ENCODE data around the gene MIF4GD. TPM values are rescaled to one million over a fixed set of nuclear protein-coding genes. Genes with fewer than 3 reads are reported as not detected.
"Not testable (repeated sequence)": the region's sequence is repeated elsewhere in the genome, so short reads cannot be mapped to it uniquely, and the experiment has no call there.

Gene MIF4GD
- total RNA-seq, 1 experiment from 2014 or later, result 25.7 TPM

- TF ChIP-seq, protein P1, sequence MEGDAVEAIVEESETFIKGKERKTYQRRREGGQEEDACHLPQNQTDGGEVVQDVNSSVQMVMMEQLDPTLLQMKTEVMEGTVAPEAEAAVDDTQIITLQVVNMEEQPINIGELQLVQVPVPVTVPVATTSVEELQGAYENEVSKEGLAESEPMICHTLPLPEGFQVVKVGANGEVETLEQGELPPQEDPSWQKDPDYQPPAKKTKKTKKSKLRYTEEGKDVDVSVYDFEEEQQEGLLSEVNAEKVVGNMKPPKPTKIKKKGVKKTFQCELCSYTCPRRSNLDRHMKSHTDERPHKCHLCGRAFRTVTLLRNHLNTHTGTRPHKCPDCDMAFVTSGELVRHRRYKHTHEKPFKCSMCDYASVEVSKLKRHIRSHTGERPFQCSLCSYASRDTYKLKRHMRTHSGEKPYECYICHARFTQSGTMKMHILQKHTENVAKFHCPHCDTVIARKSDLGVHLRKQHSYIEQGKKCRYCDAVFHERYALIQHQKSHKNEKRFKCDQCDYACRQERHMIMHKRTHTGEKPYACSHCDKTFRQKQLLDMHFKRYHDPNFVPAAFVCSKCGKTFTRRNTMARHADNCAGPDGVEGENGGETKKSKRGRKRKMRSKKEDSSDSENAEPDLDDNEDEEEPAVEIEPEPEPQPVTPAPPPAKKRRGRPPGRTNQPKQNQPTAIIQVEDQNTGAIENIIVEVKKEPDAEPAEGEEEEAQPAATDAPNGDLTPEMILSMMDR (IDR thresholded peaks at IDR 0.05; ENCODE audit: unreplicated experiment), result no peak
- no TSS peak for BruUV-seq (replicated peaks)
- DNase-seq, result no peak
- Mint-ChIP-seq H3K4me3 (ENCODE audit: low read depth, unreplicated experiment) (no peak overlapping the region), H3K36me3 (ENCODE audit: insufficient read depth, unreplicated experiment) (peaks cover 27% of the 10 kb centered on the region), H3K4me1 (ENCODE audit: low read depth, unreplicated experiment) (peaks cover 9% of the 10 kb centered on the region), H3K27me3 (ENCODE audit: unreplicated experiment) (no peaks in the 10 kb centered on the region), H3K27ac (ENCODE audit: unreplicated experiment) (no peak overlapping the region), H3K9me3 (ENCODE audit: low read depth, unreplicated experiment) (no peaks in the 10 kb centered on the region)
- intact Hi-C loops (cut with micrococcal nuclease; ENCODE audit: unreplicated experiment), result no loop called here
- CTCF ChIA-PET, result interaction anchor here (0.6 kb wide), 1 partner anchor 324 kb away, joined by 3 read pairs; no protein-coding TSS in a partner anchor
Measured at GRCh38 chr17:75285123-75285522, 14.1 kb upstream of the MIF4GD start.

- intact Hi-C loops (cut with micrococcal nuclease; ENCODE audit: unreplicated experiment); DNase-seq; H3K9me3 Mint-ChIP-seq (ENCODE audit: low read depth, unreplicated experiment); H3K4me1 Mint-ChIP-seq (ENCODE audit: low read depth, unreplicated experiment); H3K27me3 Mint-ChIP-seq (ENCODE audit: unreplicated experiment); H3K4me3 Mint-ChIP-seq (ENCODE audit: low read depth, unreplicated experiment); H3K27ac Mint-ChIP-seq (ENCODE audit: unreplicated experiment); BruUV-seq (replicated peaks): not testable (repeated sequence)
- H3K36me3 Mint-ChIP-seq (ENCODE audit: insufficient read depth, unreplicated experiment), result peaks cover 18% of the 10 kb centered on the region
- CTCF ChIA-PET, result interaction anchor here (0.6 to 1.3 kb wide), 3 partner anchors 9 to 126 kb away, joined by 3 to 4 read pairs (median 3); partner anchors contain the start of genes GRB2, MIF4GD and SLC25A19
Measured at GRCh38 chr17:75280189-75280588, 9.2 kb upstream of the MIF4GD start.

GRCh38 chr17:75277664-75278071, 6.6 kb upstream of the MIF4GD start:
- Mint-ChIP-seq H3K36me3 (ENCODE audit: insufficient read depth, unreplicated experiment) (peaks cover 21% of the 10 kb centered on the region), H3K4me3 (ENCODE audit: low read depth, unreplicated experiment) (no peak overlapping the region), H3K9me3 (ENCODE audit: low read depth, unreplicated experiment) (no peaks in the 10 kb centered on the region), H3K4me1 (ENCODE audit: low read depth, unreplicated experiment) (peaks cover 7% of the 10 kb centered on the region), H3K27me3 (ENCODE audit: unreplicated experiment) (no peaks in the 10 kb centered on the region), H3K27ac (ENCODE audit: unreplicated experiment) (no peak overlapping the region)
- intact Hi-C loops (cut with micrococcal nuclease; ENCODE audit: unreplicated experiment), result no loop called here
- no peak for DNase-seq
- TF ChIP-seq, protein P1 (IDR thresholded peaks at IDR 0.05; ENCODE audit: unreplicated experiment), result no peak
- CTCF ChIA-PET, result interaction anchor here (0.6 kb wide), 1 partner anchor 11 kb away, joined by 4 read pairs; the partner anchor contains the start of gene SLC25A19
- no TSS peak for BruUV-seq (replicated peaks)

DNA sequence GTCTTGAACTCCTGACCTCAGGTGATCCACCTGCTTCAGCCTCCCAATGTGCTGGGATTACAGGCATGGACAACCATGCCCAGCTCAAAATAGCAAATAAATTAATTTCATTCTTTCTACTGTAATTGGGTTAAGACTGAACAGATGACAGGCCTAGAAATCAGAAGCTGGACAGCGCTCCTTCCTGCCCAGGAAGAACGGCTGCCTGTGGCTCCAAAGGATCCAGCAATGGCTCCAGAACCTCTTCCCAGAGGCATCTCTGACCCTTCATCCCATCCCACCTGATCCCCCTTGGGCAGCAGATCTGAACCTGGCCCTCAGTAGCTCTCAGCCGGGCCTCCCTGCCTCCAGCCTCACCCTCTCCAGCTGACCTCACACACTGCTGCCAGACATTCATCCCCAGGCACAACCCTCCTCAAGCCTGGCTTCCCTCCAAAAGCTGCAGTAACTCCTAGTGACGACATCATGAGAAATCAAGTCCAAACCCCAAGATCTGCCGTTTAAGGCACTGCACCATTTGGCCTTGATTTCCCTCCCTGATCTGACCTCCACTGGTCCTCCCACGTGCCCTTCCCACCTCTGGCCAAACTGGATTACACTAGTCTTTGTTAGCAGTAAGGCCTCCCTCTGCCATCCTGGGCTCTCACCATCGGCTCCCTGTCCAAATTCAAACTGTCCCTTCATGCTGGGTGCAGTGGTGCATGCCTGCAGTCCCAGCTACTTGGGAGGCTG, 3.1 kb upstream of the MIF4GD start:
- intact Hi-C loops (cut with micrococcal nuclease; ENCODE audit: unreplicated experiment), result no loop called here
- TF ChIP-seq, protein P1 (IDR thresholded peaks at IDR 0.05; ENCODE audit: unreplicated experiment), result no peak
- H3K27ac Mint-ChIP-seq (ENCODE audit: unreplicated experiment), result no peak overlapping the region

GRCh38 chr17:75272848-75273184, 1.8 kb upstream of the MIF4GD start:
- no peak overlapping the region for H3K27ac Mint-ChIP-seq (ENCODE audit: unreplicated experiment)
- H3K9me3 Mint-ChIP-seq (ENCODE audit: low read depth, unreplicated experiment), result no peaks in the 10 kb centered on the region
- H3K36me3 Mint-ChIP-seq (ENCODE audit: insufficient read depth, unreplicated experiment), result peaks cover 48% of the 10 kb centered on the region
- no peak for DNase-seq
- TF ChIP-seq, protein P1 (IDR thresholded peaks at IDR 0.05; ENCODE audit: unreplicated experiment), result no peak
- CTCF ChIA-PET, result no interaction called here
- no TSS peak for BruUV-seq (replicated peaks)
- intact Hi-C loops (cut with micrococcal nuclease; ENCODE audit: unreplicated experiment), result no loop called here
- H3K4me3 Mint-ChIP-seq (ENCODE audit: low read depth, unreplicated experiment), result no peak overlapping the region
- no peaks in the 10 kb centered on the region for H3K27me3 Mint-ChIP-seq (ENCODE audit: unreplicated experiment)
- H3K4me1 Mint-ChIP-seq (ENCODE audit: low read depth, unreplicated experiment), result peaks cover 15% of the 10 kb centered on the region

More for the DNA sequence above, 3.1 kb upstream of the MIF4GD start:
- BruUV-seq (replicated peaks), result no TSS peak
- Mint-ChIP-seq H3K4me3 (ENCODE audit: low read depth, unreplicated experiment) (no peak overlapping the region), H3K27me3 (ENCODE audit: unreplicated experiment) (no peaks in the 10 kb centered on the region), H3K36me3 (ENCODE audit: insufficient read depth, unreplicated experiment) (peaks cover 48% of the 10 kb centered on the region), H3K9me3 (ENCODE audit: low read depth, unreplicated experiment) (no peaks in the 10 kb centered on the region), H3K4me1 (ENCODE audit: low read depth, unreplicated experiment) (peaks cover 16% of the 10 kb centered on the region)
- DNase-seq, result no peak
- CTCF ChIA-PET, result interaction anchor here (0.6 kb wide), 1 partner anchor 137 kb away, joined by 3 read pairs; no protein-coding TSS in a partner anchor

All from Calu3 (cell line).